ENCODE measurements around the gene HIVEP3.
A peak's percentile ranks its signal among the peaks of the same experiment; 100 is the strongest.
"Not testable (repeated sequence)": the region's sequence is repeated elsewhere in the genome, so short reads cannot be mapped to it uniquely, and the experiment has no call there.

The HIVEP3 gene

DNA sequence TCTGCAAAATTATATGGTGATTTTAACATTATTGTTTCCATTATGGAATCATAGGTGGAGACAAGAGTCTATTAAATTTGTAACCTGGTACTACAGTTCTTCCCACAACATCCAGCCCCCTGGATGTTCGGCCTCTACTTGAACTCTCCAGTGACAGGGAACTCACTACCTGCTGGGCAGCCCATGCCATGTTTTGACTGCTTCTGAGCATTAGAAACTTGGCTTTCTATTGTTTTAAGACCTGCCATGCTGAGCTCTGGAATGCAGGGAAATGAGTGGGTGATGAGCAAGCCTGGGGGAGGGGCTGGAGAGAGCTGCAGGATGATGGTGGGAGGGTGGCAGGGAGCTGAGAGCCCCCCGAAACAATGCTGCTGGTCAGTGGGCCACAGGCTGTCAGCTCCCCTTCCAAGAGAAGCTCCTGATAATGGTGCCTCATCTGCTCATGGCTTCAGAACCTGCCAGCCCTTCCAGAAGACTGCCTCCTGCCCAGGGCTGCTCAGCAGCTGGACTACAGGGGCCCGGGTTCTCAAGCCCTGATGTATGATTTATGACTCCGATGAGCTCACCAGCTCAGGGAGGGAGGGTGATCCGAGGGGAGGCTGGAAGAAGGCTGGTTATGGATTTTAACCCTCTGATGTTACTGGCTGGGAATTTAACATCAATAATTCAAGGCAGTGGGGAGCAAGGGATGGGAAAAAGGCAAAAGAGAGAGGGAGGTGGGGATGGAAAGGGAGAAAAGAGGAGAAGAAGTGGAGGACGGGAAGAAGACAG is 205.0 kb downstream of the HIVEP3 start:
- DNase-seq (ENCODE audit: low read depth in 2 of 2) = no peak

DNA sequence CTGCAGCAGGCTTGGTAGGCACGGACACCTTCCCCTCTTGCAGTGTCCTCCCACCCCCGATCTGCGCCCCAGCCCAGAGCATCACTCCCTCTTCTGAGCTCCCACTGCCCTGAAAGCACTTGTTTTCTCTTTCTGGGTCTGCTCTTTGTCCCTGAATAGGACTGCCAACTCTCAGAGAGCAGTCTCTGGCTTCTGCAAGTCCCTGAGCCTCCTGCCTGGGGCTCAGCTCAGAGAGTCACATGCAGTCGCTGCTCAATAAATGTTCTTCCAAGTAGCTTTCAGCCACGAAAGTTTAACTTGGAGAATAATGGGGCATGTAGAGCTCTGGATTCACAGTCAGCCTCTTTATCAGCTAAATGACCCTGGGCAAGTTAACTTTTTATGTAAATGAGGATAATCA is 205.6 kb downstream of the HIVEP3 start:
- no peak for DNase-seq (ENCODE audit: low read depth in 2 of 2)

DNA sequence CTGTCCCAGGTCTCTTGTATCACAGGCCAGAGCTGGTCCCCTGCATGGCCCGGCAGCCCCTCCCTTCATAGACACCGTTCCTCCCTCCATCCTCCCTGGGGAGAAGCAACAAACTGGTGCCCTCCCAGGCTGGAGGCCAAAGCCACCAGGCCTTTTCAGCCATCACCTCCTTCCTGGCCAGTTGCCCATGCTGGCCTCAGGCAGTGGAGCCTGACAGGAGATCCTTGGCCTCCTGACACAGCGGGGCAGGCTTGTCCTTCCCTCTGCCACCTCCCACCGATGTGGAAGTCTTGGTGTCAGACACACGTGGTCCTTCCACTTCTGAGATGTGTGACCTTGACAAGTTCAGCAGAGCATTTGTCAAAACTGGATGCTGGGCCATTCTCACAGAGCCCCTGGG is 206.0 kb downstream of the HIVEP3 start:
- DNase-seq (ENCODE audit: low read depth in 2 of 2) = no peak

DNA sequence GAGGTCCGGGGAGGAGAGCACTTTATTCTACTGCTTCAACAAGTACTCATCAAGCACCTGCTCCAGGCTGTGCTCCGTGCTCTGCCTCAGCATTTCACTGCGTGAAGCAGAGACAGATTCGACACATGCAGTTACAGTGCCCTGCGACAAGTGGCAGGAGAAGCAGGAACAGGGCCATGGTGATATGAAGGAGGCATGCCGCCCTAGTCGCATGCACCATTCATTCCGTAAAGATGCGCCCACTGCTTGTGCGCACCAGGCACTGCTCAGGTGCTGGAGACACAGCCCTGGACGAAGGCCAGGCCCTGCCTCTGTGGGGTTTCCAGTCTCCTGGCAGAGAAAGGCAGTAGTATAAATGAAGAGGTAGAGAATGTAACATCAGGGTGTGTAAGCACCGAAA is 206.6 kb downstream of the HIVEP3 start:
- DNase-seq (ENCODE audit: low read depth in 2 of 2) = no peak

DNA sequence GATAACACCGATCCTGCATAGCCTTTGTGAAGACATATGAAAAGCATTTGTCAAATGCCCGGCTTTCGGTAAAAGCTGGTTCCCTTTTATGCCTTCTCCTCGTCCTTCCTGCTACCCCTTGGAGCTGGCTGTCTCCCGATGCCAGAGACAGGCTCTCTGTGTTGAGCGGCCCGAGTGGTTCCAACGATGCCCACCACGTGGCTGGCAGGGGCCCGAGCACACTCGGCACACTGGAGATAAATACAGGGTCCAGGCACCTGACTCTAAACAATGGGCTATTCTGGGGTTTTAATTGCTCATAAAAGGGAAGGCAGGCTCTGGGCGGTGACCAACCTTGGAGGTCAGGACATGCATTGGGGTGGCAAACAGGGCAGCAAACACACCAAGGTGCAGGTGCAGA is 207.1 kb downstream of the HIVEP3 start:
- DNase-seq (ENCODE audit: low read depth in 2 of 2) = no peak

DNA sequence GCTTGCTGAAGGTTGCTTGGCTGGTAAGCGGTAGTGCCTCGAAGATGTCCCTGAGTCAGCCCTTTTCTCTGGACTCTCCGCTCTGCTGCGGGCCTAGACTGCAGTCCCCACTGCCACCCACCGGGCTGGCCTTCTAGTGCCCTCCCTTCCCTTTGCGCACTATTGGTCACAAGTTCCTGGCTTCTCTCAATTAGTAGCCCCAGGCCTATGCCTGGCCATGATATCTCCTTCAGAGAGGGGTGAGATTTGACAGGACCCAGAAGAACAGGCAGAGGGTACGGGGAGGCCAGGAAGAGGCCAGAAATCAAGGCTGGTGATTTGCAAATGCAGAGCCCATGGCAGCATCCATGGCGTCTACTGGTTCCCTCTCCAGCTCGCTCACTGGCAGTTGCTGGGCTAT is 207.7 kb downstream of the HIVEP3 start:
- no peak for DNase-seq (ENCODE audit: low read depth in 2 of 2)

DNA sequence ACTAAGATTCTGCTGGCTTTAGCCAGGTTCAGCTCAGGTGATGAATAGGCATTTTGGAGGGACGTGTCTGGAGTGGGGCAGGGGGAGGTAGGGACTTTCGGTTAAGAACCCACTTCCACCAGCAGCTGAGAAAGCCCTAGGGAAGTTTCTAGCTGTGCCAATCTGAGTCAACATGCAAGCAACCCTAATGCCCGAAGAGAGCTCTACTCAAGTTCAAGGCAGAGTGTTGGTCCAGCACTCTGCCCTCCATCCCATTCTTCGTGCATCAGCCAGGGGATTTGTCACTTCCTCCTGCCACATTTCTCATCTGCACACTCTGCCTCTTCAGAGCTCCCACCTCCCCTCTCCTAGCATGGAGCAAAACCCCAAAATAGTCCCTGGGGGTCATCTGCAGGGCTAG is 208.8 kb downstream of the HIVEP3 start:
- DNase-seq (ENCODE audit: low read depth in 2 of 2) = no peak

DNA sequence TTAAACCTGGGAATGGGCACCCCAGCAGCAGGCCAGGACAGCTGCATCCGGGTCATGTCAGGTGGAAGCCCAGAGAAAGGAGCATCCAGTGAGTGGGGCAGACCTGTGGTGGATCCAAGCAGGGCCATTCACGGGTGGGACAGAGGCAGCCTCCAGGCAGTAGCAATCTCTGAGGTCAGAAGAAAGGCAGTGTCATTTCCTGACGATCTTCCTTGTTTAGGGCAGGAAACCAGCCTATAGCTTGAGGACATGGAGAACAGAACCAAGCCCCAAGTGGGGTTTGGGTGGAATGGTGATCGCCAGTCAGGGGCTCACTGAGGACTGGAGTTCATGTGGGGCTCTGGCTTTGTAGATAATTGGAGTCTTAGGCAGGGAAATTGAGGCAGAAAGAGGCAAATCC is 209.4 kb downstream of the HIVEP3 start:
- no peak for DNase-seq (ENCODE audit: low read depth in 2 of 2)

DNA sequence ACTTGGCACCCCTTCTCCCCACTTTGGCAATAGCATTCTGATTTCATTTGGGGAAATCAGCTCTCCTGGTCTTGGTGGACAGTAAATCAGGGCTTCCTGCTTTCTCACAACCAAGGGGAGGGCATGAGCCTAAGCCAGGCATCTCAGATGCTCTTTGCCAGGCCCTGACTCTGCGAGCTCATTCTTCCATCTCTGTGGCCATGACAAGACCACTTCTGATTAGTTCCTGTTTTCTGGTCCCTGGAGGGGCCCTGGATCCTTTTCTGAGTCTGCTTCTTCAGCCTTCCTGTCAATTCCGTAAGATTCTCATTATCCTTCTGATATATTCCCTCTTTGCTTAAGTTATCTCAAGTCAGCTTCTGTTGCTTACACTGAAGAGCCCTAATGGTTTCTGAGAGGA is 210.4 kb downstream of the HIVEP3 start:
- DNase-seq (ENCODE audit: low read depth in 2 of 2) = no peak

DNA sequence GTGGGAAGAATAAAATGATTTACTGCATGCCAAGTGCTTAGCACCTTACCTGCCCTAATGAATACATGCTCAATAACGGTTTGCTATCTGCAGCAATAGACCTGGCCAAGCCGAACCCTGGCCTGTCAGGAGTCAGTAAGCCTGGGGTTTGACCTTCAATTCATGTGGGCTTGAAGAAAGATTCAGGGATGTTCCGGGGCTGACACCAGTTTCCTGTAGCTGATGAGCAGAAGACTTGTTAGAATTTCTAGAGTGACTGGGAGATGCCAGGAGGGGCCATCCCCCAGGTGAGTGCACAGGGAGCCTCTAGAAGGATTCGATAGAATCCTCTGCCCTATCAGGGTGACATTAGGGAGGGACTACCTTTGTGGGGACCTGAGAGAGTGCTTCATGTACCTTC is 210.9 kb downstream of the HIVEP3 start:
- no peak for DNase-seq (ENCODE audit: low read depth in 2 of 2)

DNA sequence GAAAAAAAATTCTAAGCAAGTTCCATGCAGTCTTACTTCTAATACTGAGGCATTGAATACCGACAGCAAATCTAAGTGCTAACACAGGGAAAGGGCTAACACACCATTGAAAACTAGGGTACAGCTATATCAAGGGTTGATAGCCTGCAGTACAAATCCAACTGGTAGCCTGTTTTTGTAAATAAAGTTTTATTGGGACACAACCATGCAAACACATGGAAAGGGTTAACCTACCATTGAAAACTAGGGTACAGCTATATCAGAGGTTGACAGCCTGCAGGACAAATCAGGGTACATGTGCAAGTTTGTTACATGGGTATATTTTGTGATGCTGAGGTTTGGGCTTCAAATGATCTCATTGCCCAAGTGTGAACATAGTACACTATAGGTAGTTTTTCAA is 212.9 kb downstream of the HIVEP3 start:
- no peak for DNase-seq (ENCODE audit: low read depth in 2 of 2)

DNA sequence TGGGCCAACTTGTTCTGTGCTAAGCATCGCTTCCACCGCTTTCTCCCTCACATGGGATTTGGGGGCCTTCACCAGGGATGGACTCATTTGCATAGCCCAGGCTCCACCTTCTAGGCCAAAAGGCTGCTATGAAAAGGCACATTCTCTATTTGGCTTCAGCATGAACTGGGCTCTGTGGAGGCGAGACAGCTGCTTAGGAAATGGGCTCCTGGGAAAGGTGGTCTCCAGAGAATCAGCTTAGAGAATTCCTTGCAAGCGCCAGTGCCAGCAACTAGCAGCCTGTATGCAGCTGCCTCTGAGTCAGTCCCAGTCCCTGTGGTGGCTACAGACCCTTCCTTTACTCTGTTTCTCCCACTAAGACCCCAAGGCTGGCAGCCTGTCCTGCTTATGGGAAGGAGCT is 214.5 kb downstream of the HIVEP3 start:
- DNase-seq (ENCODE audit: low read depth in 2 of 2) = no peak

DNA sequence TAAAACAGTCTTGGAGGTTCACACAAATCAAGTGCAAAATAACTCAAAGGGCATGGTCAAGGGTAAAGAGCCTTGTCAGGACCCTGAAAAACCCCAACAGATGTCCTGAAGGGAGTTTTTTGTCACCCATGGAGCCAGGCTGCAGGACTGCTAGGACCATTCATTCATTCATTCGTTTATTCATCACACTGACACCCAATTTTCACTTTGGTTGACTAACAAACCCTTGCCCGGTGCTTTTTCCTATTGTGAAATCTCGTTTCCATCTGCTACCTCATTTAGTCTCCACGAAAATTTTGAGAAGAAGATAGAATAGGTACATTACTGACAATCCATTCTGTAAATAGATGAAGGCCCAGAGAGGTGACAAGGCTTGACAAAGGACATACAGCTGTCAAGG is 216.0 kb downstream of the HIVEP3 start:
- no peak for DNase-seq (ENCODE audit: low read depth in 2 of 2)

DNA sequence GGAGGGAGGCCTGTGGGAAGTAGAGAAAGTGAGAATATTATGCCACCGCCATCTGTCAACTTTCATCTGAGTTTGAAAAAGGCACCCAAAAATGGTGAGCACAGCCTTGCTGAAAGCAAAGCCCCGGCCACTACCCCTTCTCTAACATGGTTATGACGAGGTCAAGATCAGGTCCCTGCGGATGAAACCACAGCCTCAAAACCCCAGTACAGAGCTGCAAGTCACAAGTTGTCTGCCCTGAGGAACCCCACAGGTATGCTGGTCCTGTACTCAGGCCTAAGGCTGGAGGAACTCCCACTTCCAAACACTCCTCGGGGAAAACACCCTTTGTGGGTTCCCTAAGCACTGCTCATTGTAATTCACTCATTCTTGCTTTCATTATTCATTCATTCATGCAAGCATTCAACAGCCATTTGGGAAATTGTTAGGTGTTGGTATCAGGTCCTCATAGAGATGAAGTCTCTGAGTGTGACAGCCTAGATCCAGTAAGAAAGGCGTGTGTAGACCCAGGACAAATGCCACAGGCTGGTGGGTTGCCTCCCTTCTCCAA is 217.7 kb downstream of the HIVEP3 start:
- DNase-seq (ENCODE audit: low read depth in 2 of 2) = no peak

DNA sequence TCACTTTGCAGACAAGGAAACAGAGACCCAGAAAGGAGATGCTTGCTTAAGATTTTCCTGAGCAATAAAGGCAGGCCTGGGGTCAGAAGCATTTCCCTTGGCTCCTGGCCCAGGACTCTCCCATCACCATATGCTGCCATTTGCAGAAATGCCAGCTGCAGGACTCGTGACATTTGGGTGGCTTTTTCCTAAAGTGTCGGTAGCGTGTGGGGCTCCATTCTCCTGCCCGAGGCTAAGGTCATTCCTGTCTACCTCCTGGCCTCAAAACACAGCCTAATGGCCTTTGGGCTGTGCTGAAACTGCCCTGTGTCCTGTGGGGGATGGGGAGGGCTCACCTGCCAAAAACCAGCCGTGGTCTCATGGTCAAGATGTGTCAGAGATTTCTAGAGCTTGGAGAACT is 218.1 kb downstream of the HIVEP3 start:
- DNase-seq (ENCODE audit: low read depth in 2 of 2) = no peak

DNA sequence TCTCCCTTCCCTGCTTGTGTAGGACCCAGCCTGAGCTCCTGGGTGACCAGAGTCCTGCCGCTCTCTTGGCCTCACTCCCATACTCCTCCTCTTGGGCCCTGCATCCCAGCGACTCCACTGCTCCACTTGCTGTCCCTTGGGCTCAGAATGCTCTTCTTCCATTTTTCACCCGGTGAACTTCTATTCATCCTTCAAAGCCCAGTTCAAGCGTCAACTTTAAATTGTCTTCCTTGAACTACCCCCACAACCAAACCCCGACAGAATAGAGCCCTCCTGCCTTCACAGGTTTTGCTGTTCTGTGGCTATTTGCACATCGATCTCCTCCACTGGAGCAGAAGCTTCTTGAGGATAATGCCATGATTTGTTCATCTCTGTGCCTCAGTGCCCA is 218.9 kb downstream of the HIVEP3 start:
- DNase-seq (ENCODE audit: low read depth in 2 of 2) = no peak

DNA sequence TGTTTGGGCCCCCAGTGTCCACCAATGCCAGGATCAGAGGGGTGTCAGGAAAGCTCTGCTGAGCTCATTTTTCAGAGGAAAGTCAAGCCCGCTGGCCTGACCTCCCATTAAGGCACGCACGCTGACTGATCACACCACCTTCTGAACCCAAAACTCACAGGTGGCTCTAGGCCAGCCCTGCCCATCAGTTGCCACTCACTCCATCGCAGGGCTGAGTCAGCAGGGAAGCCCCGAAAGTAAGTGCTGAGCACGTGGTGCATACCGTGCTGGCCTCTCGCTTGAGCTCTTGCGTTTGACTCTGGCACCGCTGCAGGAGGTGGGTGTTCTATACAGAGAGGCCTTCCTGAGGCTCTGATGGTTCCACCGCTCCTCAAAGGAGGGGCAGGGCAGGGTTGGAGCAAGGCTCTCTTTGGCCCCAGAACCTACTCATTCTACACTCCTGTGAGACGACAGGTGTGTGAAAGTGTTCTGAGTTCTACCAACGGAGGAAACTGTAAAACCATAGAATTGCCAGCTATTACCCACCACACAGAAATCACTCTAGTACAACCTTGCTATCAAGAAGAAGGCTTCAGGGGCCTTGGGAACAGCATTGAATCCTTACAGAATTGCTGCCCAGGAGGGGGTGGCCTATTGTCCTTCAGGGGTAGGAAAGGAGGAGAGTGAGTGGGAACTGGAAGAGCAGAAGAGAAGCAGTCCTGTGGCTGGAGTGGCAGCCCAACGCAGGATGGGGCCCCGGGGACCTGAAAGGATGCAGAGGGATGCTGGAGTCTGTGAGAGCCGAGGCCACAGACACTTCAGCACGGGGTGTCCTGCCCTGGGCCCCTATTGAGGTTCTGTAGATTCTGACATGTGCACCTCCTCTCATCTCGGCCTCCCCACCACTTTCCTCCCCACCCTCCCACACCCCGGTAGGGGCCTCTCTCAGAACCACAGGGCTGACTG is 219.5 kb downstream of the HIVEP3 start:
- peak; percentile 16 to 24 for DNase-seq (ENCODE audit: low read depth in 2 of 2)

DNA sequence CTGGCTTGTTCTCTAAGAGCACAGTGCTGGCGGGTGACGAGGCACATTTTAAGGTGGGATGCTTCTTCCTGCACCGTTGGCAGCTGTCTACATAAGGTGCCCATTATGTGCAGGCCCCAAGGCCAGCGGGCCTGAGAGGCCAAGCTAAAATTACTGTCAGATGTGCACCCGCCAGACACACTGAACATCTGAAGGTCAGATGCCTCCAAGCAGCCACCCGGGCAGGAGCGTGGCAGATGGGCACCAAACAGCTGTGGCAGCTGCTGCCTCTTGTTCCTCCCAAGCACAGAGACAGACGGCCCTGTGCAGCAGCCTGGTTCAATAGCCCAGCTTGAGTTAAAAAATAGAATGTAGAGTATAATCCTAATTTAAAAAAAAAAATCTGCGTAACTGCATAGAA is 222.3 kb downstream of the HIVEP3 start:
- no peak for DNase-seq (ENCODE audit: low read depth in 2 of 2)

DNA sequence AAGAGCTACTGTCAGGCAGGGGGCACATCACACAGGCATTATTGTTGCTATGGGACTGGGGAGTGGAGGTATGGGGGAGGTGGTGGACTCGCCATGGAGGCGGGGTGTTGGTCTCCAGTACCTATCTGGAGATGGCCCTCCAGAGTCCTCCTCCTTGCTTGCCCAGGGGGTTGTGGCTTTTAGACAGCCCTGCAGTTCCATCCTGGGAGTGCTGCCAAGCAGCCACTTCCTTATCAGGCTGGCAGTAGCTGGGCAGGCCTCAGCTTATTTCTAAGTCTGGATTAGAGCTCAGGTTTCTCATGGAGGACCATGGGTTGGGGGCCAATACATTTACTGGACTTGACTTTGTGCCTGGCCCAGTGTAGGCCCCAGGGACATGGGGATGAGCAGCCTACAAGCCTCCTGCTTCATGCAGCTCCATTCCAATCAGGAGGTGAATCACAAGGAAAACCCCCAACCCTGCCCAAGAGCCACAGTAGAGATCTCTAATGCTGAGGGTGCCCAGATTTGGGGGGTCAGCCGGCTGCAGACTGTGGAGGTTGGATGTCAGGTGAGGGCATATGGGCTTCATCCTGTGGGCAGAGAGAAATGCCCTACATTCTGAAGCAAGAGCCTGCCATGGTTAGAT is 223.5 kb downstream of the HIVEP3 start:
- DNase-seq (ENCODE audit: low read depth in 2 of 2) = no peak

DNA sequence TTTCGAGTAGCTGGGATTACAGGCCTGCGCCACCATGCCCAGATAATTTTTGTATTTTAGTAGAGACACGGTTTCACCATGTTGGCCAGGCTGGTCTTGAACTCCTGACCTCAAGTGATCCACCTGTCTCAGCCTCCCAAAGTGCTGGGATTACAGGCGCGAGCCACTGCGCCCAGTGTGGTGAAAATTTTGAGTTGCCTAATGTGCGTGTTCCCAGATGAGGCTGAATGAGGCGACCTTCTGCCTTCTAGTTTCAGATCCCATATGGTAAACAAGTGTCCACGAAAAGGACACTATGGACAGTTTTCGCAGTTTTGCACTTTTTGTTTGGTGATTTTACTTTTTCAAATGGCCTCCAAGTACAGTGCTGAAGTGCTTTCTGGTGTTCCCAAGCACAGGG is 226.8 kb downstream of the HIVEP3 start:
- DNase-seq (ENCODE audit: low read depth in 2 of 2) = not testable (repeated sequence)

DNA sequence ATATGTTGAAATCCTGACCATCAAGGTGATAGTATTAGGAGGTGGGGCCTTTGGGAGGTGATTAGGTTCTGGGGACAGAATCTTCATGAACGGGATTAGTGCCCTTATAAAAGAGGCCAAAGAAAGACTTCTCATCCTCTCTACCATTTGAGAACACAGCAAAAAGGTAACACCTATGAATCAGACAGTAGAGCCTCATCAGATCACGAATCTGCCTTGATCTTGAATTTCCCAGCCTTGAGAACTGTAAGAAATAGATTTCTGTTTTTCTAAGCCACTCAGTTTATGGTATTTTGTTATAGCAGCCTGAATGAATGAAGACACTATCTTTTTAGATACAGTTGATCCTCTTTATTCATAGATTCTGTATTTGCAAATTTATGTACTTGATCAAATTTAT is 227.3 kb downstream of the HIVEP3 start:
- DNase-seq (ENCODE audit: low read depth in 2 of 2) = no peak

DNA sequence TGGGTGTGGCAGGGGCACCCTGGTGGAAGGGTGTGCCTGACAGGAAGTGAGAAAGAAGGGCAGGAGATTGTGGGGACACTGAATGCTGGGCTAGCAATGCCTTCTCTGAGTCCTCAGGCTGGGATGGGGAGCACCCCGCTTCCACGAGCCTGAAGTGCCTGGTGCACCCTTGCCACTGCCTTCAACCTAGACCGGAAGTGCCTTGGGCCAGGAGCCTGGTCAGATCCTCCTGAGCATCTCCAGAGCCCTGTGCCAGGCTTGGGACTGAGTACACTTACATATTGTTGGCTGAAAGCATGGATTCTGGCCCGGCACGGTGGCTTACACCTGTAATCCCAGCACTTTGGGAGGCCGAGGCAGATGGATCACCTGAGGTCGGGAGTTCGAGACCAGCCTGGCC is 228.4 kb downstream of the HIVEP3 start:
- DNase-seq (ENCODE audit: low read depth in 2 of 2) = no peak

Measured in stimulated activated CD8-positive, alpha-beta memory T cell treated with anti-CD3 and anti-CD28 coated beads, Interleukin-15, amount 100 ng/mL, for 48 hours (primary cell).